C4-2B (cell line): Measurements from ENCODE around the gene GADD45B.

ENCODE experiments used
- CTCF ChIP-seq: fragments of 450-650 bp; conservative IDR thresholded peaks from 2 replicates; pipeline ENCODE4 v1.5.1; 2017; ENCODE audit warnings: mild to moderate bottlenecking
- ZFX ChIP-seq: fragments of 450-650 bp; IDR thresholded peaks from 2 replicates; pipeline ENCODE4 v1.6.1; 2017

GRCh38 chr19:2507109-2507508, 31.2 kb downstream of the GADD45B start:
- TF ChIP-seq CTCF, result no peak
- no peak for TF ChIP-seq ZFX
